ENCODE measurements around the gene PPP1R3G.

The PPP1R3G gene

DNA sequence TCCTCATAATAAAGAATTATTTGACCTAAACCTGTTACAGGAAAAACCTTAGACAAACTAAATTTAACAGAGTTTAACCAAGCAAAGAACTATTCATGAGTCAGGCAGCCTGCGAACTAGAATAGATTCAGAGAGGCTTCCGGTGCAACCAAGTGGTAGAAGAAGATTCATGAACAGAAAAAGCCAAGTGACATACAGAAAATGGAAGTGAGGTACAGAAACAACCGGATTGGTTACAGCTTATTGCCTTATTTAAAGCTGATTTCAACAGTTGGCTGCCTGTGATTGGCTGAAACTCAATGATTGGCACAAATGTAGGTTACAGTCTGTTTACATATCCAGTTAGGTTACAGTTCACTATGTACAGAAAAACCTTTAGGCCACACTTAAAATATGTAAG, 10.1 kb downstream of the PPP1R3G start:
- no peaks in the 10 kb centered on the region for H3K9me3 ChIP-seq (ENCODE audit: low read length)
- H4K20me1 ChIP-seq (ENCODE audit: insufficient read depth, low read length), result no peaks in the 10 kb centered on the region
- H3K4me3 ChIP-seq (ENCODE audit: low read depth, low read length, poor library complexity, severe bottlenecking), result no peak overlapping the region
- H3K27ac ChIP-seq (ENCODE audit: low read depth, low read length, poor library complexity, severe bottlenecking), result no peak overlapping the region
- no peaks in the 10 kb centered on the region for H3K9me2 ChIP-seq (ENCODE audit: low read depth, low read length)
- no peaks in the 10 kb centered on the region for H3F3A ChIP-seq (ENCODE audit: insufficient read depth, low read length)
- H2AFZ ChIP-seq (ENCODE audit: low read length), result no peak overlapping the region
- 0 out of 2 replicates have a peak, but pooled peaks cover under 1% of the 10 kb centered on the region for H3K27me3 ChIP-seq (ENCODE audit: insufficient read depth, low read length)
- no peak overlapping the region for H3K9ac ChIP-seq (ENCODE audit: low read length)
- no peaks in the 10 kb centered on the region for H3K79me2 ChIP-seq (ENCODE audit: insufficient read depth, low read length)
- no peak for TF ChIP-seq EZH2 (IDR thresholded peaks at IDR 0.05; ENCODE audit: borderline replicate concordance, low read length)
- TF ChIP-seq, protein P1, sequence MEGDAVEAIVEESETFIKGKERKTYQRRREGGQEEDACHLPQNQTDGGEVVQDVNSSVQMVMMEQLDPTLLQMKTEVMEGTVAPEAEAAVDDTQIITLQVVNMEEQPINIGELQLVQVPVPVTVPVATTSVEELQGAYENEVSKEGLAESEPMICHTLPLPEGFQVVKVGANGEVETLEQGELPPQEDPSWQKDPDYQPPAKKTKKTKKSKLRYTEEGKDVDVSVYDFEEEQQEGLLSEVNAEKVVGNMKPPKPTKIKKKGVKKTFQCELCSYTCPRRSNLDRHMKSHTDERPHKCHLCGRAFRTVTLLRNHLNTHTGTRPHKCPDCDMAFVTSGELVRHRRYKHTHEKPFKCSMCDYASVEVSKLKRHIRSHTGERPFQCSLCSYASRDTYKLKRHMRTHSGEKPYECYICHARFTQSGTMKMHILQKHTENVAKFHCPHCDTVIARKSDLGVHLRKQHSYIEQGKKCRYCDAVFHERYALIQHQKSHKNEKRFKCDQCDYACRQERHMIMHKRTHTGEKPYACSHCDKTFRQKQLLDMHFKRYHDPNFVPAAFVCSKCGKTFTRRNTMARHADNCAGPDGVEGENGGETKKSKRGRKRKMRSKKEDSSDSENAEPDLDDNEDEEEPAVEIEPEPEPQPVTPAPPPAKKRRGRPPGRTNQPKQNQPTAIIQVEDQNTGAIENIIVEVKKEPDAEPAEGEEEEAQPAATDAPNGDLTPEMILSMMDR (IDR thresholded peaks at IDR 0.05; ENCODE audit: low read length), result no peak
- H3K4me1 ChIP-seq (ENCODE audit: insufficient read depth, low read length, severe bottlenecking), result no peaks in the 10 kb centered on the region
- H3K36me3 ChIP-seq (ENCODE audit: insufficient read depth, low read length), result no peaks in the 10 kb centered on the region
- no peak overlapping the region for H3K4me2 ChIP-seq (ENCODE audit: low read length)

DNA sequence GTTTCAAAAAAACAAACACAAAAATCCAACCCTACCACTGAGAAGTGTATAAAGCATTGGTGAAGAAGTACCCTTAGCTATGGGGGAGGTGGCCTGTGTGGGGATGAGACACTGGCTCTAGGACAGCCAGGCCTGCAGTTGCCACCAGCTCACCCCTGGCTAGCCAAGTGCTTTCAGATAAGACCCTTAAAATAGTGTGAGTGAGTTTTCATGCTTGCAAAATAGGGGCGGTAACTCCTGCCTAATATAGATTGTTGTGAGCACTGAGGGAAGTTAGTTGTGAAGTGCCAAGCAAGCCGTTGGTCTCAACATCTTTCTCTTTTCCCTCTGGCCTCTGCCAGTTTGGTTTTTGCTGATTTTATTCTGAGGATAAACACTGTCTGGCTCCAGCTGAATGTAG, 11.3 kb downstream of the PPP1R3G start:
- TF ChIP-seq EZH2 (IDR thresholded peaks at IDR 0.05; ENCODE audit: borderline replicate concordance, low read length), result no peak
- TF ChIP-seq, protein P1 (IDR thresholded peaks at IDR 0.05; ENCODE audit: low read length), result no peak
- Histone ChIP-seq H3K9me3 (ENCODE audit: low read length) (no peaks in the 10 kb centered on the region), H3K4me2 (ENCODE audit: low read length) (no peak overlapping the region), H3K27me3 (ENCODE audit: insufficient read depth, low read length) (no peaks in the 10 kb centered on the region), H3K9ac (ENCODE audit: low read length) (no peak overlapping the region), H3K36me3 (ENCODE audit: insufficient read depth, low read length) (no peaks in the 10 kb centered on the region), H3K9me2 (ENCODE audit: low read depth, low read length) (no peaks in the 10 kb centered on the region), H3K27ac (ENCODE audit: low read depth, low read length, poor library complexity, severe bottlenecking) (no peak overlapping the region), H3K4me3 (ENCODE audit: low read depth, low read length, poor library complexity, severe bottlenecking) (no peak overlapping the region), H3F3A (ENCODE audit: insufficient read depth, low read length) (no peaks in the 10 kb centered on the region), H4K20me1 (ENCODE audit: insufficient read depth, low read length) (no peaks in the 10 kb centered on the region), H3K79me2 (ENCODE audit: insufficient read depth, low read length) (no peaks in the 10 kb centered on the region), H3K4me1 (ENCODE audit: insufficient read depth, low read length, severe bottlenecking) (no peaks in the 10 kb centered on the region), H2AFZ (ENCODE audit: low read length) (no peak overlapping the region)

DNA sequence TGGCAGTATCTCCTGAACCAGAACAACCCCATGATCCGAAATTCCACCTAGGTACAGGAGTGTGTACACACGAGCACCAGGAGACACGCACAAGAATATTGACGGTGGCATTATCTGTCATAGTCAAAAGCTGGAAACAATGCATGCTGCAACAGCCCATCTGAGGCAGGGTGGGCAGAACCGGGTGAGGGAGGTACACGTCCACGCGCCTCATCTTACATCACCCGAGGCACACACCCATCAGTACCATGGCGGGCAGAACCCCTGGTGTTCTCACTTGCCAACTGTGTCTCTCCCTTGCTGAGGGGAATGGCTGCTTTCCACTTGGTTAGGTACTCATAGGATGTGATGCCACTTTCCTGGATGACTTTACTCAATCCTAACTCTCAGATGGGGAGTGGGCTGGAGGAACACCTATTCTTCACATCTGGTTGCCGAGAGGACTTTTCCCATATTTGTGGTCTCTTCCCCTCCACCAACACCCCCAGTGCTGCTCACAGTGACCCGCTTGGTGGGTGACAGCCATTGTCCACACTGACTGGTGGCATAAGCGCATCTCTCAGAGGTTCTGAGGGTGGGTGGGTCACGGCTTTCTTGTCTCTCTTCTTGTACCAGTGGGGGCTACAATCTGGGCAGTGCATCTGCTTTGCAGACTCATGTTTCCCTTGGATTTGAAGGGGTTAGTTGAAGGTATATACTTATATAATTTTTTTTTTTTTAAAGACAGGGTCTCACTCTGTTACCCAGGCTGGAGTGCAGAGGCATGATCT, 13.5 kb downstream of the PPP1R3G start:
- no peak overlapping the region for H2AFZ ChIP-seq (ENCODE audit: low read length)
- no peaks in the 10 kb centered on the region for H3K9me3 ChIP-seq (ENCODE audit: low read length)
- H3K9me2 ChIP-seq (ENCODE audit: low read depth, low read length), result no peaks in the 10 kb centered on the region
- no peak overlapping the region for H3K4me3 ChIP-seq (ENCODE audit: low read depth, low read length, poor library complexity, severe bottlenecking)
- no peaks in the 10 kb centered on the region for H4K20me1 ChIP-seq (ENCODE audit: insufficient read depth, low read length)
- H3K9ac ChIP-seq (ENCODE audit: low read length), result no peak overlapping the region
- no peaks in the 10 kb centered on the region for H3K27me3 ChIP-seq (ENCODE audit: insufficient read depth, low read length)
- H3K36me3 ChIP-seq (ENCODE audit: insufficient read depth, low read length), result no peaks in the 10 kb centered on the region
- no peak overlapping the region for H3K27ac ChIP-seq (ENCODE audit: low read depth, low read length, poor library complexity, severe bottlenecking)
- H3K4me1 ChIP-seq (ENCODE audit: insufficient read depth, low read length, severe bottlenecking), result no peaks in the 10 kb centered on the region
- H3F3A ChIP-seq (ENCODE audit: insufficient read depth, low read length), result no peaks in the 10 kb centered on the region
- H3K4me2 ChIP-seq (ENCODE audit: low read length), result no peak overlapping the region
- TF ChIP-seq EZH2 (IDR thresholded peaks at IDR 0.05; ENCODE audit: borderline replicate concordance, low read length), result no peak
- H3K79me2 ChIP-seq (ENCODE audit: insufficient read depth, low read length), result no peaks in the 10 kb centered on the region

DNA sequence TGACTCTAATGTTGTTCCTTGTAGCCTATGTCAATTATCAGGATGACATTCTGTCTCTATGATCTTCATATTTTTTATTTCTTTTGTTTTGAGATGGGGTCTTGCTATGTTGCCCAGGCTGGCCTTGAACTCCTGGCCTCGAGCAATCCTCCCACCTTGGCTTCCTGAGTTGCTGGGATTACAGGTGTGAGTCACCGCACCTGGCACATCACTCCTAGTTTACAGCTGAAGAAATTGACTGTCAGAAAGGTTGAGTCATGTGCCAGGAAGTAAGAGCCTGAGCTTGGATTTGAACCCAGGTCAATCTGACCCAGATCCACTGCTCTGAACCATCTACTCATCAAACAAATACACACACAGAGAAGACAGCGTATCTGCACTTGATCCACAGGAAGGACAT, 14.4 kb downstream of the PPP1R3G start:
- Histone ChIP-seq H3K9ac (ENCODE audit: low read length) (no peak overlapping the region), H3K9me2 (ENCODE audit: low read depth, low read length) (no peaks in the 10 kb centered on the region), H3K79me2 (ENCODE audit: insufficient read depth, low read length) (no peaks in the 10 kb centered on the region), H2AFZ (ENCODE audit: low read length) (no peak overlapping the region), H3K27me3 (ENCODE audit: insufficient read depth, low read length) (no peaks in the 10 kb centered on the region), H3F3A (ENCODE audit: insufficient read depth, low read length) (no peaks in the 10 kb centered on the region), H3K4me3 (ENCODE audit: low read depth, low read length, poor library complexity, severe bottlenecking) (no peak overlapping the region), H3K9me3 (ENCODE audit: low read length) (no peaks in the 10 kb centered on the region), H3K27ac (ENCODE audit: low read depth, low read length, poor library complexity, severe bottlenecking) (no peak overlapping the region), H3K4me1 (ENCODE audit: insufficient read depth, low read length, severe bottlenecking) (no peaks in the 10 kb centered on the region), H3K36me3 (ENCODE audit: insufficient read depth, low read length) (no peaks in the 10 kb centered on the region), H3K4me2 (ENCODE audit: low read length) (no peak overlapping the region), H4K20me1 (ENCODE audit: insufficient read depth, low read length) (no peaks in the 10 kb centered on the region)
- TF ChIP-seq, protein P1 (IDR thresholded peaks at IDR 0.05; ENCODE audit: low read length), result no peak
- TF ChIP-seq EZH2 (IDR thresholded peaks at IDR 0.05; ENCODE audit: borderline replicate concordance, low read length), result no peak

Measured in OCI-LY1 (cell line).